H1 (cell line): ENCODE results near the gene TOP1. TPM values are rescaled to one million over a fixed set of nuclear protein-coding genes. Genes with fewer than 3 reads are reported as not detected.

Experiments used
- CBX5 ChIP-seq: fragments of 300-800, 300-1000 bp; sonication (generic); IDR thresholded peaks from 2 replicates; pipeline ENCODE4 v1.7.1; 2016; ENCODE audit warnings: antibody characterized with exemption, low read length, low read depth
- EGR1 ChIP-seq: IDR thresholded peaks from 2 replicates; pipeline ENCODE4 v1.6.1; 2011; ENCODE audit warnings: low read depth, low read length, borderline replicate concordance
- HDAC2 ChIP-seq, 2 experiments: fragments of 300-600 bp in 1 of 2; sonication (generic) in 1 of 2; IDR thresholded peaks; 2 replicates each; pipeline ENCODE4 v1.6.1; 2011 to 2012; ENCODE audit warnings: low read depth in 2 of 2, low read length in 2 of 2, mild to moderate bottlenecking in 2 of 2, moderate library complexity in 2 of 2, borderline replicate concordance in 1 of 2, inconsistent platforms in 1 of 2
- SAP30 ChIP-seq: fragments of 300-600 bp; sonication (generic); IDR thresholded peaks from 2 replicates; pipeline ENCODE4 v1.7.1; 2012; ENCODE audit warnings: low read length, moderate library complexity, mild to moderate bottlenecking, inconsistent platforms; ENCODE audit not compliant: insufficient read depth, insufficient replicate concordance
- SIN3A ChIP-seq, 2 experiments: IDR thresholded peaks in 1 of 2; conservative IDR thresholded peaks in 1 of 2; 2 replicates each; pipeline ENCODE4 v1.6.1; 2011 to 2012; ENCODE audit warnings: low read length in 2 of 2, improper control_type of control experiment in 1 of 2, low read depth in 1 of 2, mild to moderate bottlenecking in 1 of 2
- SRF ChIP-seq: IDR thresholded peaks from 2 replicates; pipeline ENCODE4 v1.6.1; 2011; ENCODE audit warnings: mild to moderate bottlenecking, low read depth, low read length, moderate library complexity
- polyA plus RNA-seq, 7 experiments: library from polyadenylated mRNA; depleted of rRNA in 3 of 7; stranded (reverse) in 5 of 7; unstranded in 2 of 7; fragments of >200 nt in 5 of 7; fragments of 200-250 nt in 2 of 7; gene quantifications; 1 replicate in 5 of 7; 2 replicates in 1 of 7; 4 replicates in 1 of 7; pipeline versions ENCODE4 v1.2.1 to v1.2.3, GENCODE V29; 2011 to 2013; ENCODE audit warnings: missing spikeins in 2 of 7, mixed read lengths in 2 of 7
- total RNA-seq: library from RNA; stranded (reverse); fragmentation: NEBNext Ultra II Directional; extraction: Animal tissue kit (Norgen Biotek cat#: 25700); gene quantifications from 2 replicates; pipeline ENCODE4 v1.2.1, GENCODE V29; 2021
- TF ChIP-seq, protein P1 (sequence below): fragments of 300-600 bp; sonication (generic); IDR thresholded peaks from 2 replicates; pipeline ENCODE4 v1.7.1; 2012; ENCODE audit warnings: low read length, moderate library complexity, mild to moderate bottlenecking, inconsistent platforms; ENCODE audit not compliant: insufficient replicate concordance

Gene TOP1
- total and polyA plus RNA-seq, 2 of the 8 experiments (the other 6 are each of a cell fraction or from before 2014, with no cell fraction given) = 7.4 to 108 TPM

DNA sequence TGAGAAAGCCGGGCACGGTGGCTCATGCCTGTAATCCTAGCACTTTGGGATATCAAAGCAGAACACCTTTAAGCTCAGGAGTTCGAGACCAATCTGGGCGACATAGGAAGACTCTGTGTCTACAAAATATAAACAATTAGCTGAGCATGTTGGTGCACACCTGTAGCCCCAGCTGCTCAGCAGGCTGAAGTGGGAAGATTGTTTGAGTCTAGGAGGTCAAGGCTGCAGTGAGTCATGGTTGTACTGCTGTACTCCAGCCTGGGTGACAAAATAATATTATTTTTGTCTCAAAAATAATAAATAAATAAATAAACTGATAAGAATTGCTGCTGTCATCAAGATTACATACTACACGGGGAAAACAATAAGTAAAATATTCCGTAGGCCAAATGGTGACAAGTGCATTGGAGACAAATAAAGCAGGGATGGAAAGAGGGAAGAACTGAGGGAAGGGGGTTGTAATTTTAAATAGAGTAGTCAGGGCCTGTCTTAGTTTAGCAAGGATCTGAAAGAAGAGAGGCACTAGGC lies 14.0 kb upstream of the TOP1 start (continued):
- TF ChIP-seq, protein P1, sequence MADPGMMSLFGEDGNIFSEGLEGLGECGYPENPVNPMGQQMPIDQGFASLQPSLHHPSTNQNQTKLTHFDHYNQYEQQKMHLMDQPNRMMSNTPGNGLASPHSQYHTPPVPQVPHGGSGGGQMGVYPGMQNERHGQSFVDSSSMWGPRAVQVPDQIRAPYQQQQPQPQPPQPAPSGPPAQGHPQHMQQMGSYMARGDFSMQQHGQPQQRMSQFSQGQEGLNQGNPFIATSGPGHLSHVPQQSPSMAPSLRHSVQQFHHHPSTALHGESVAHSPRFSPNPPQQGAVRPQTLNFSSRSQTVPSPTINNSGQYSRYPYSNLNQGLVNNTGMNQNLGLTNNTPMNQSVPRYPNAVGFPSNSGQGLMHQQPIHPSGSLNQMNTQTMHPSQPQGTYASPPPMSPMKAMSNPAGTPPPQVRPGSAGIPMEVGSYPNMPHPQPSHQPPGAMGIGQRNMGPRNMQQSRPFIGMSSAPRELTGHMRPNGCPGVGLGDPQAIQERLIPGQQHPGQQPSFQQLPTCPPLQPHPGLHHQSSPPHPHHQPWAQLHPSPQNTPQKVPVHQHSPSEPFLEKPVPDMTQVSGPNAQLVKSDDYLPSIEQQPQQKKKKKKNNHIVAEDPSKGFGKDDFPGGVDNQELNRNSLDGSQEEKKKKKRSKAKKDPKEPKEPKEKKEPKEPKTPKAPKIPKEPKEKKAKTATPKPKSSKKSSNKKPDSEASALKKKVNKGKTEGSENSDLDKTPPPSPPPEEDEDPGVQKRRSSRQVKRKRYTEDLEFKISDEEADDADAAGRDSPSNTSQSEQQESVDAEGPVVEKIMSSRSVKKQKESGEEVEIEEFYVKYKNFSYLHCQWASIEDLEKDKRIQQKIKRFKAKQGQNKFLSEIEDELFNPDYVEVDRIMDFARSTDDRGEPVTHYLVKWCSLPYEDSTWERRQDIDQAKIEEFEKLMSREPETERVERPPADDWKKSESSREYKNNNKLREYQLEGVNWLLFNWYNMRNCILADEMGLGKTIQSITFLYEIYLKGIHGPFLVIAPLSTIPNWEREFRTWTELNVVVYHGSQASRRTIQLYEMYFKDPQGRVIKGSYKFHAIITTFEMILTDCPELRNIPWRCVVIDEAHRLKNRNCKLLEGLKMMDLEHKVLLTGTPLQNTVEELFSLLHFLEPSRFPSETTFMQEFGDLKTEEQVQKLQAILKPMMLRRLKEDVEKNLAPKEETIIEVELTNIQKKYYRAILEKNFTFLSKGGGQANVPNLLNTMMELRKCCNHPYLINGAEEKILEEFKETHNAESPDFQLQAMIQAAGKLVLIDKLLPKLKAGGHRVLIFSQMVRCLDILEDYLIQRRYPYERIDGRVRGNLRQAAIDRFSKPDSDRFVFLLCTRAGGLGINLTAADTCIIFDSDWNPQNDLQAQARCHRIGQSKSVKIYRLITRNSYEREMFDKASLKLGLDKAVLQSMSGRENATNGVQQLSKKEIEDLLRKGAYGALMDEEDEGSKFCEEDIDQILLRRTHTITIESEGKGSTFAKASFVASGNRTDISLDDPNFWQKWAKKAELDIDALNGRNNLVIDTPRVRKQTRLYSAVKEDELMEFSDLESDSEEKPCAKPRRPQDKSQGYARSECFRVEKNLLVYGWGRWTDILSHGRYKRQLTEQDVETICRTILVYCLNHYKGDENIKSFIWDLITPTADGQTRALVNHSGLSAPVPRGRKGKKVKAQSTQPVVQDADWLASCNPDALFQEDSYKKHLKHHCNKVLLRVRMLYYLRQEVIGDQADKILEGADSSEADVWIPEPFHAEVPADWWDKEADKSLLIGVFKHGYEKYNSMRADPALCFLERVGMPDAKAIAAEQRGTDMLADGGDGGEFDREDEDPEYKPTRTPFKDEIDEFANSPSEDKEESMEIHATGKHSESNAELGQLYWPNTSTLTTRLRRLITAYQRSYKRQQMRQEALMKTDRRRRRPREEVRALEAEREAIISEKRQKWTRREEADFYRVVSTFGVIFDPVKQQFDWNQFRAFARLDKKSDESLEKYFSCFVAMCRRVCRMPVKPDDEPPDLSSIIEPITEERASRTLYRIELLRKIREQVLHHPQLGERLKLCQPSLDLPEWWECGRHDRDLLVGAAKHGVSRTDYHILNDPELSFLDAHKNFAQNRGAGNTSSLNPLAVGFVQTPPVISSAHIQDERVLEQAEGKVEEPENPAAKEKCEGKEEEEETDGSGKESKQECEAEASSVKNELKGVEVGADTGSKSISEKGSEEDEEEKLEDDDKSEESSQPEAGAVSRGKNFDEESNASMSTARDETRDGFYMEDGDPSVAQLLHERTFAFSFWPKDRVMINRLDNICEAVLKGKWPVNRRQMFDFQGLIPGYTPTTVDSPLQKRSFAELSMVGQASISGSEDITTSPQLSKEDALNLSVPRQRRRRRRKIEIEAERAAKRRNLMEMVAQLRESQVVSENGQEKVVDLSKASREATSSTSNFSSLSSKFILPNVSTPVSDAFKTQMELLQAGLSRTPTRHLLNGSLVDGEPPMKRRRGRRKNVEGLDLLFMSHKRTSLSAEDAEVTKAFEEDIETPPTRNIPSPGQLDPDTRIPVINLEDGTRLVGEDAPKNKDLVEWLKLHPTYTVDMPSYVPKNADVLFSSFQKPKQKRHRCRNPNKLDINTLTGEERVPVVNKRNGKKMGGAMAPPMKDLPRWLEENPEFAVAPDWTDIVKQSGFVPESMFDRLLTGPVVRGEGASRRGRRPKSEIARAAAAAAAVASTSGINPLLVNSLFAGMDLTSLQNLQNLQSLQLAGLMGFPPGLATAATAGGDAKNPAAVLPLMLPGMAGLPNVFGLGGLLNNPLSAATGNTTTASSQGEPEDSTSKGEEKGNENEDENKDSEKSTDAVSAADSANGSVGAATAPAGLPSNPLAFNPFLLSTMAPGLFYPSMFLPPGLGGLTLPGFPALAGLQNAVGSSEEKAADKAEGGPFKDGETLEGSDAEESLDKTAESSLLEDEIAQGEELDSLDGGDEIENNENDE = no peak
- TF ChIP-seq SAP30 (no peak), SIN3A (conservative IDR thresholded peaks at IDR 0.05 in 1 of 2, IDR thresholded peaks at IDR 0.05 in 1 of 2; ENCODE audit: low read depth in 1 of 2, low read length in 2 of 2) (no peak), HDAC2 (IDR thresholded peaks at IDR 0.05; ENCODE audit: borderline replicate concordance in 1 of 2, low read depth in 2 of 2, low read length in 2 of 2) (no peak), SRF (no peak), EGR1 (no peak), CBX5 (no peak)
